Small intestine (tissue), 7 donors: ENCODE results near the gene MRRF. TPM values are rescaled to one million over a fixed set of nuclear protein-coding genes. Genes with fewer than 3 reads are reported as not detected.

ENCODE experiments used
- DNase-seq, 2 donors: peaks; one replicate each; pipeline versions ENCODE4 v3.0.0 to v3.0.0-alpha.2; 2013
- FAIRE-seq: peaks from 2 replicates; lab custom pipeline; 2012; peaks lifted over from hg19 to GRCh38; lab: Jason Lieb, UNC
- H3K27ac ChIP-seq, 3 donors: one replicate each; pipeline ENCODE4 v1.5.1; 2013; ENCODE audit warnings: low read length in 2 of 3, mild to moderate bottlenecking in 2 of 3, control low read depth in 1 of 3, inconsistent platforms in 1 of 3, low read depth in 1 of 3, moderate library complexity in 1 of 3
- H3K27me3 ChIP-seq, 3 donors: one replicate each; pipeline ENCODE4 v1.6.1; 2013; ENCODE audit warnings: low read length in 3 of 3, inconsistent platforms in 1 of 3; ENCODE audit not compliant: control insufficient read depth in 3 of 3, insufficient read depth in 3 of 3
- H3K36me3 ChIP-seq, 3 donors: one replicate each; pipeline ENCODE4 v1.6.1; 2013; ENCODE audit warnings: low read length in 3 of 3, inconsistent platforms in 1 of 3, low read depth in 1 of 3, mild to moderate bottlenecking in 1 of 3, moderate library complexity in 1 of 3; ENCODE audit not compliant: control insufficient read depth in 3 of 3, insufficient read depth in 2 of 3
- H3K4me1 ChIP-seq, 3 donors: one replicate each; pipeline ENCODE4 v1.6.1; 2013; ENCODE audit warnings: low read length in 2 of 3, inconsistent platforms in 1 of 3, low read depth in 1 of 3, mild to moderate bottlenecking in 1 of 3, moderate library complexity in 1 of 3; ENCODE audit not compliant: control insufficient read depth in 3 of 3, insufficient read depth in 2 of 3
- H3K4me3 ChIP-seq, 3 donors: one replicate each; pipeline ENCODE4 v1.5.1; 2013; ENCODE audit warnings: low read length in 3 of 3, control low read depth in 1 of 3, inconsistent platforms in 1 of 3, low read depth in 1 of 3, mild to moderate bottlenecking in 1 of 3, moderate library complexity in 1 of 3
- H3K9me3 ChIP-seq, 2 donors: one replicate each; pipeline ENCODE4 v1.6.1; 2013; ENCODE audit warnings: low read depth in 1 of 2, low read length in 1 of 2; ENCODE audit not compliant: control insufficient read depth in 2 of 2, insufficient read depth in 1 of 2
- WGBS, 3 donors: extraction: QIAGEN DNeasy Blood & Tissue Kit; methylation state at CpG; one replicate each; pipeline ENCODE4 v1.1.7; 2013; 5-methylcytosine and 5-hydroxymethylcytosine counted together
- polyA plus RNA-seq, 4 donors: library from polyadenylated mRNA; stranded (reverse) in 3 of 4; unstranded in 1 of 4; fragments of 200-250 nt in 3 of 4; fragments of 120-200 nt in 1 of 4; gene quantifications; one replicate each; pipeline versions ENCODE4 v1.2.1 to v1.2.3, GENCODE V29; 2013
- donor health status: healthy with polysubstance abuse.
- donor health status: control.
- donor health status: control.
- donor health status: Bipolar disorder and iron deficiency.
- donor health status: healthy.

Gene MRRF
- polyA plus RNA-seq, 4 donors = 46.2 to 72.7 (median 58.6) TPM

GRCh38 chr9:122218935-122219855, 45.5 kb upstream of the MRRF start:
- peak in 1 of 2 donors; percentile 51 for DNase-seq
- peaks cover 3 to 96% (median 47%) of the 10 kb centered on the region in 3 donors for H3K27me3 ChIP-seq
- no peak overlapping the region for H3K4me3 ChIP-seq
- WGBS, 3 donors = 3 to 5% (median 4%) methylated on average over 59 of the region's 59 CpGs
- peaks cover 0 to 23% (median 2%) of the 10 kb centered on the region in 3 donors for H3K4me1 ChIP-seq
- H3K36me3 ChIP-seq = no peaks in the 10 kb centered on the region
- FAIRE-seq = no peak
- no peaks in the 10 kb centered on the region for H3K9me3 ChIP-seq
- H3K27ac ChIP-seq = no peak overlapping the region

GRCh38 chr9:122219856-122220672, 44.6 kb upstream of the MRRF start:
- DNase-seq (peak in 1 of 2 donors; percentile 55), FAIRE-seq (no peak)
- 7 to 13% (median 13%) methylated on average over 57 of the region's 57 CpGs for WGBS, 3 donors
- Histone ChIP-seq H3K27me3 (peaks cover 3 to 99% (median 50%) of the 10 kb centered on the region in 3 donors), H3K36me3 (no peaks in the 10 kb centered on the region), H3K4me1 (peaks cover 0 to 23% (median 2%) of the 10 kb centered on the region in 3 donors), H3K27ac (no peak overlapping the region), H3K4me3 (no peak overlapping the region), H3K9me3 (no peaks in the 10 kb centered on the region)

- Histone ChIP-seq H3K27ac (no peak overlapping the region), H3K4me1 (peaks cover 0 to 23% (median 2%) of the 10 kb centered on the region in 3 donors), H3K9me3 (no peaks in the 10 kb centered on the region), H3K4me3 (no peak overlapping the region), H3K36me3 (no peaks in the 10 kb centered on the region), H3K27me3 (peaks cover 3 to 100% (median 57%) of the 10 kb centered on the region in 3 donors)
- FAIRE-seq = no peak
- 19 to 29% (median 27%) methylated on average over 18 of the region's 18 CpGs for WGBS, 3 donors
- DNase-seq = no peak
These were observed 44.0 kb upstream of the MRRF start for GRCh38 chr9:122220673-122221182.

- FAIRE-seq (no peak), DNase-seq (peak in 1 of 2 donors; percentile 18)
- WGBS, 3 donors = 12 to 21% (median 18%) methylated on average over 20 to 27 of the region's 27 CpGs
- H3K27me3 ChIP-seq = peaks cover 3 to 100% (median 62%) of the 10 kb centered on the region in 3 donors
- no peaks in the 10 kb centered on the region for H3K36me3 ChIP-seq
- no peak overlapping the region for H3K4me3 ChIP-seq
- no peak overlapping the region for H3K27ac ChIP-seq
- H3K4me1 ChIP-seq = peaks cover 0 to 23% (median 2%) of the 10 kb centered on the region in 3 donors
- H3K9me3 ChIP-seq = no peaks in the 10 kb centered on the region
These were observed 43.4 kb upstream of the MRRF start for GRCh38 chr9:122221183-122221811.

GRCh38 chr9:122222791-122223190, 41.9 kb upstream of the MRRF start:
- Histone ChIP-seq H3K4me3 (no peak overlapping the region), H3K27ac (no peak overlapping the region), H3K9me3 (no peaks in the 10 kb centered on the region), H3K4me1 (peaks cover 0 to 23% (median 2%) of the 10 kb centered on the region in 3 donors), H3K27me3 (peaks cover 6 to 99% (median 68%) of the 10 kb centered on the region in 3 donors), H3K36me3 (no peaks in the 10 kb centered on the region)
- no peak for DNase-seq
- no peak for FAIRE-seq
- WGBS, 3 donors = 11 to 26% (median 15%) methylated on average over 5 of the region's 5 CpGs

- Histone ChIP-seq H3K27me3 (peaks cover 8 to 98% (median 66%) of the 10 kb centered on the region in 3 donors), H3K4me1 (peaks cover 0 to 23% (median 2%) of the 10 kb centered on the region in 3 donors), H3K9me3 (no peaks in the 10 kb centered on the region), H3K27ac (no peak overlapping the region), H3K36me3 (no peaks in the 10 kb centered on the region), H3K4me3 (no peak overlapping the region)
- no peak for FAIRE-seq
- DNase-seq = no peak
- 70 to 88% (median 84%) methylated on average over 5 of the region's 5 CpGs for WGBS, 3 donors
These were observed 41.2 kb upstream of the MRRF start for GRCh38 chr9:122223435-122223834.

GRCh38 chr9:122225312-122226141, 39.2 kb upstream of the MRRF start:
- H3K27me3 ChIP-seq = peaks cover 13 to 96% (median 65%) of the 10 kb centered on the region in 3 donors
- H3K27ac ChIP-seq = no peak overlapping the region
- FAIRE-seq (no peak), DNase-seq (no peak)
- WGBS, 3 donors = 29 to 41% (median 39%) methylated on average over 48 to 51 of the region's 51 CpGs
- no peaks in the 10 kb centered on the region for H3K9me3 ChIP-seq
- H3K4me3 ChIP-seq = no peak overlapping the region
- H3K36me3 ChIP-seq = no peaks in the 10 kb centered on the region
- H3K4me1 ChIP-seq = peaks cover 0 to 7% (median 2%) of the 10 kb centered on the region in 3 donors
